NCI-H187 (cell line): ENCODE data around the gene UIMC1.
"Not testable (repeated sequence)": the region's sequence is repeated elsewhere in the genome, so short reads cannot be mapped to it uniquely, and the experiment has no call there.

Experiments used
- DNase-seq, 2 experiments: peaks; one replicate each; lab custom pipeline; 2025; lab: John Stamatoyannopoulos, UW

Gene UIMC1

DNA sequence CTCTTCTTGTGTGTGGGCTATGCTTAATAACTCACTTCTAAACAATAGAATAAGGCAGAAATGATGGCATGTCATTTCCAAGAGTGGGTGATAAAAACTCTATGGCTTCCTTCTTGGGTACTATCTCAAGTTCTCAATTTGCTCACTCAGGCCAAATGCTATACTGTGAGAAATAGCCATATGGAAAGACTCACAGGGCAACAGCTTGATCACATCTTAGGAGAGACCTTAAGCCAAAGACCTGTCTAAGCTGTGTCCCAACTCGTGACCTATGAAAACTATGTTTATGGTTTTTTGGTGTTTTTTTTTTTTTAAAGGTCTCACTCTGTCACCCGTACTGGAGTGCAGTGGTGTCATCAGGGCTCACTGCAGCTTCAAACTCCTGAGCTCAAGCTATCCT, 2.1 kb upstream of the UIMC1 start:
- no peak for DNase-seq

DNA sequence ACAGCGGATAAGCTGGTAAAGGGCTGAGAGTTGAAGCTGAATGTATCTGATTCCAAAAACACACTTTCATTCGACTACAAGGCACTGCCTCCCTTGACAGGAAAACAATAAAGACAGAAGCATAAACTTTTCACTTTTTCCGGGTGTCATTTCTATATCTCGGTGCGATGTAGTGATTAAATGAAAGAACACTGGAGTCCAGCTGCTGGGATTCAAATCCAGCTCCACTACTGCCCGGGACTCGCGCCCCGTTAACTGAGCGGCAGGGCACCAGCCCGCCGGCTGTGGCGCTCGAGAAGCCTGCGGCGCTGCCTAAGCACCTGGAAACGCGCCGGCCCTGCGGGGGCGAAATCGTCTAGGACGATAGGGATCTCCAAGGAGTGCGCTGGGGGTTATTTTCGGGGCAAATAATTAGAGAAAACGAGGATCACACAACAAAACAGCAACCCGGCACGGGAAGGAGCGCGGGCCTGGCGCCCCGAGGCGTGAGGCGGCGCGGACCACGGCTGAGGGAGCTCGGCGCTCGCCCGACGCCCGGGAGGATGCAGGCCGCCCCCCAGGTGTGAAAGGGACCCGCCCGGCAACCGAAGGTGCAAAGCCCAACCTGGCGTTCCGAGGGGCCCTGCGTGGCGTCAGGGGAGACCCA, 837 bp downstream of the UIMC1 start:
- peak; percentile 24 to 25 for DNase-seq

GRCh38 chr5:177004961-177005360, 1.6 kb downstream of the UIMC1 start:
- DNase-seq: no peak

DNA sequence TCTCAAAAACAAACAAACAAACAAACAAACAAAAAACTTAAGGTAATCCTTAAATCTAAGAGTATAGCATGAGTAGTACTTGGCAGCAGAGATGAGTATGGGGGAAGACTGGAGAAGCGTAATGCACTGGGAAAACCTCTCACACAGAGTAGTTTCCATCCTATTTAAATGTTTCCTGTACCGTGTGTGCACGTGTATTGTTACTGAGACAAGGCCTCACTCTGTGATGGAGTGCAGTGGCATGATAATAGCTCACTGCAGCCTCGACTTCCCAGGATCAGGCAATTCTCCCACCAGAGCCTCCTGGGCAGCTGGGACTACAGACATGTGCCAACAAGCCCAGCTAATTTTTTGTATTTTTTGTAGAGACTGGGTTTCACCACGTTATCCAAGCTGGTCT, 2.9 kb downstream of the UIMC1 start:
- DNase-seq: no peak

GRCh38 chr5:176999526-176999925, 7.1 kb downstream of the UIMC1 start:
- not testable (repeated sequence) for DNase-seq

- no peak for DNase-seq
Measured at GRCh38 chr5:176998828-176999227, 7.8 kb downstream of the UIMC1 start.

GRCh38 chr5:176996780-176997179, 9.8 kb downstream of the UIMC1 start:
- no peak for DNase-seq

DNA sequence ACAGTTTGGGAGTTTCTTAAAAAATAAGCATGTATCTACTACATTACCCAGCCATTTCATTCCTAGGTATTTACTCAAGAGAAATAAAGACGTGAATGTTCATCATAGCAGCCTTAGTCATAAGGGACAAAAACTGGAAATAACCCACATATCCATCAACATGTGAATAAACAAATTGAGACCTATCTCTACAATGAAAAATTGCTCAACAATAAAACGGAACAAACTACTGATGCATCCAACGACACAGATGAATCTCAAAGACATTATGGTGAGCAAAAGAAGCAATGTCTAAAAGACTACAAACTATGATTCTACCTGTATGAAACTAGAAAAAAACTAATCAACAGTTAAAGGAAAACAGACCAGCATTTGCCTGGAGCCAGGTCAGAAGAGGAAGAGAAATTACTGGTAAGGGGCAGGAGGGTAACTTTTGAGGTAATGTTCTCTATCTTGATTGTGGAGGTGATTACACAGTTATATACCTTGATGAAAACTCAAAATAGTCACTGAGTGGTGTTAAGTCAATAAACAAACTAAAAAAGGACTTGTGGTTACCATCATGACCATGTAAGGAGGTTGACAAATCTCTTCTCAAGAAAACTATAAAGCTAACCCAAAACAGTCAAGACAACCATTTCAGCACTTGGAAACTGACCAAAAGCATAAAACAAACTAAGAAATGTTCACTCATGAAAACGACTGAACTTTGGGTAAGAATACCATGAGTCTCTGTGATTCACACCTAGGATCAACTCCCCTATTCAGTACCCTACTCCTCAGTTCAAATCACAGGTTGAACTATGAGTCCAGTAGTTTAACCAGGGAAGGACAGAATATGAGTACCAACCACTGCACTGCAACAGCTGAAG, 10.4 kb downstream of the UIMC1 start:
- DNase-seq: no peak

GRCh38 chr5:176995122-176995490, 11.5 kb downstream of the UIMC1 start:
- DNase-seq: no peak

- no peak for DNase-seq
Measured at GRCh38 chr5:176994460-176995121, 12.0 kb downstream of the UIMC1 start.

GRCh38 chr5:176993081-176993480, 13.5 kb downstream of the UIMC1 start:
- DNase-seq: not testable (repeated sequence)

DNA sequence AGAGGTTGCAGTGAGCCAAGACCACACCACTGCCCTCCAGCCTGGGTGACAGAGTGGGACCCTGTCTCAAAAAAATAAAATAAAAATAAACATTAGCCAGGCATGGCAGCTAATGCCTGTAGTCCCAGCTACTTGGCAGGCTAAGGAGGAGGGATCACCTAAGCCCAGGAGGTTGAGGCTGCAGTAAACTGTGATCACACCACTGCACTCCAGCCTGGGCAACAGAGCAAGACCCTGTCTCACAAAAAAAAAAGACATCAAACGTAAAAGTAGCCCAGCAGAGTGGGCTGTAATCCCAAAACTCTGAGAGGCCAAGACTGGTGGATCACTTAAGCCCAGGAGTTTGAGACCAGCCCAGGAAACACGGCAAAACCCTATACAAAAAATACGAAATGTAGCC, 19.0 kb downstream of the UIMC1 start:
- no peak for DNase-seq

DNA sequence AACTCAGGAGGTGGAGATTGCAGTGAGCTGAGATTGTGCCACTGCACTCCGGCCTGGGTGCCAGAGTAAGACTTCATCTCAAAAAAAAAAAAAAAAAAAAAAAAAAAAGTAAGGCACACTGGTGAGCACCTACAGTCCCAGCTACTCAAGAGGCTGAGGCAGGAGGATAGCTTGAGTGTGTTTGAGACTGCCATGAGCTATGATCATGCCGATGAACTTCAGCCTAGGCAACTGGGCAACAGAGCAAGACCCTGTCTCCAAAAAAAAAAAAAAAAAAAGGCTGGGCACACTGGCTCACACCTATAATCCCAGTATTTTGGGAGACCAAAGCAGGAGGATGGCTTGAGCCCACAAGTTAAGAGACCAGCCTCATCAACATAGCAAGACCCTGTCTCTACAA, 20.3 kb downstream of the UIMC1 start:
- no peak for DNase-seq

DNA sequence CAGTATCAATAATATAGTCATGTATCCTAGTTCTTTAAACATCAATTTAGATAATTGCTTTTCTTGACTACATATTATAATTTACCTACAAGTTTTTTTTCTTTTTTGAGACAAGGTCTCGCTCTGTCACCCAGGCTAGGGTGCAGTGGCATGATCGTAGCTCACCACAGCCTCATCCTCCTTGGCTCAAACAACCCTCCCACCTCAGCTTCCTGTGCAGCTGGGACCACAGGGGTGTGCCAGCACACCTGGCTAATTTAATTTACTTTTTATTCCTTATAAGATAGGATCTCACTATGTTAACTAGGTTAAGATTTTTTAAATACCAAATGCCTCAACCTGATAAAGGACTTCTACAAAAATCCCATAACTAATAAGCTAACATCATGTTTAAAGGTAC, 21.1 kb downstream of the UIMC1 start:
- no peak for DNase-seq

- not testable (repeated sequence) for DNase-seq
Measured at GRCh38 chr5:176984176-176984575, 22.4 kb downstream of the UIMC1 start.

DNA sequence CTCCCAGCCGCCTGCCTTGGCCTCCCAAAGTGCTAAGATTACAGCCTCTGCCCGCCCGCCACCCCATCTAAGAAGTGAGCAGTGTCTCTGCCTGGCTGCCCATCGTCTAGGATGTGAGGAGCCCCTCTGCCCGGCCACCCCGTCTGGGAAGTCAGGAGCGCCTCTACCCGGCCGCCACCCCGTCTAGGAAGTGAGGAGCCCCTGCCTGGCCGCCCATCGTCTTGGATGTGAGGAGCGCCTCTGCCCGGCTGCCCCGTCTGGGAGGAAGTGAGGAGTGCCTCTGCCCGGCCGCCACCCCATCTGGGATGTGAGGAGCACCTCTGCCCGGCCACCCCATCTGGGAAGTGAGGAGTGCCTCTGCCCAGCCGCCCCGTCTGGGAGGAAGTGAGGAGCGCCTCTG, 23.0 kb downstream of the UIMC1 start:
- DNase-seq: not testable (repeated sequence)

DNA sequence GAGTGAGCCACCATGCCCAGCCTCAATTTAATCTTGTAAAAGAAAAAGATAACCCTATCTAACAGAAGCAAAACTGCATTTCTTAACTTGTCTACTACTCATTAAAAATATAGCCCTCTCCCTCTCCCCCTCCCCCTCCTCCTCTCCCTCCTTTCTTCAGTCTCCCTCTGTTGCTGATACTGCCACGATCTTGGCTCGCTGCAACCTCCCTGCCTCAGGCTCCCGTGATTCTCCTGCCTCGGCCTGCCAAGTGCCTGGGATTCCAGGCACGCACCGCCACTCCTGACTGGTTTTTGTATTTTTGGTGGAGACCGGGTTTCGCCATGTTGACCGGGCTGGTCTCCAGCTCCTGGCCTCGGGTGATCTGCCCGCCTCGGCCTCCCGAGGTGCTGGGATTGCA, 23.5 kb downstream of the UIMC1 start:
- not testable (repeated sequence) for DNase-seq

- no peak for DNase-seq
Measured at GRCh38 chr5:176980818-176981217, 25.8 kb downstream of the UIMC1 start.

- DNase-seq: no peak
Measured at GRCh38 chr5:176979669-176980068, 26.9 kb downstream of the UIMC1 start.

DNA sequence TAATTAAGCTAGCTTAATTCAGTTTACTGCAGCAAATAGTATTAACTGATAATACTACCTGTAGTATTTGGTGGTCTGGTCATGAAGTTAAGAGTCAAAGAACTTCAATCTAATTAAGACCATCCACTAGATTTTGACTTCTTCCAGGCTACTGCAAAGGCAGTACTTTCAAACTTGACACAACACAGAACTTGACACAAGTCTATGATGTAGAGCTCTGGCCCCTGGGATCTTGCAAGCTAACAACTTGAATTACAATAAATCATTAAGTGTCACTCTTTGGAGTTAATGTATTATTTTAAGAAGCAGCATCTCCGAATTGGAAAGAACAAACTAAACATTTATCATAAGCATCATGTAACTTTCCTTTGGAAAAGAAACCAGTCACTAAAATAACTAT, 40.9 kb downstream of the UIMC1 start:
- DNase-seq: no peak

GRCh38 chr5:176959051-176959450, 47.5 kb downstream of the UIMC1 start:
- no peak for DNase-seq

DNA sequence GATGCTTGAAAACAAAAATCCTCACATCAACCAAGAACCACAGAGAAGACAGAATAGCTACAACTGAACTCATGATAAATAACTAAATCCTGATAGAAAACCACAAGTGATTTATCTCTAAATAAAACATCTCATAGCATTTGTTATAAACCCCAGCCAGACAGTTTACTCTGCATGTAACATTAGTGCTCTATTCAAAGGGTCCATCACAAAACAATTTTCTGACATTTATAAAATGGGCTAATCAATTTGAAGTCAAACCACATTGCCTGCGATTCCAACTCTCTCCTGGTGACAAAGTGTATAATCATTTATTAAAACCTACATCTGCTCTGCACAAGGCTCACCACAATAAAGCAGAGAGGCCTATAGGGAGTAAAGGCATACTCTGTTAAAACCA, 49.8 kb downstream of the UIMC1 start:
- DNase-seq: no peak

- DNase-seq: no peak
Measured at GRCh38 chr5:176955895-176956294, 50.7 kb downstream of the UIMC1 start.
